ENCODE data around the gene DNAJB5. TPM values are rescaled to one million over a fixed set of nuclear protein-coding genes. Genes with fewer than 3 reads are reported as not detected.

DNAJB5 gene
- total RNA-seq, 1 donor, result 1.2 TPM

GRCh38 chr9:35042891-35043545 lies 53.5 kb downstream of the DNAJB5 start:
- H3K27me3 ChIP-seq (ENCODE audit: insufficient read depth, low read length), result no peaks in the 10 kb centered on the region

GRCh38 chr9:35044071-35044470 lies 54.5 kb downstream of the DNAJB5 start:
- Histone ChIP-seq H3K27me3 (ENCODE audit: insufficient read depth, low read length) (no peaks in the 10 kb centered on the region), H3K4me3 (ENCODE audit: low read length) (no peak overlapping the region), H3K9me3 (ENCODE audit: low read depth, low read length) (no peaks in the 10 kb centered on the region), H3K4me1 (ENCODE audit: insufficient read depth, low read length) (no peaks in the 10 kb centered on the region)

More at GRCh38 chr9:35042891-35043545, 53.5 kb downstream of the DNAJB5 start:
- Histone ChIP-seq H3K9me3 (ENCODE audit: low read depth, low read length) (no peaks in the 10 kb centered on the region), H3K4me3 (ENCODE audit: low read length) (no peak overlapping the region), H3K4me1 (ENCODE audit: insufficient read depth, low read length) (no peaks in the 10 kb centered on the region)

Other genes starting within 250 kb of the DNAJB5 start
- not detected for gene PHF24, start 31.5 kb upstream of the DNAJB5 start, total RNA-seq
- 166 TPM for gene VCP, start 82.9 kb downstream of the DNAJB5 start, total RNA-seq
- gene FANCG, start 90.2 kb downstream of the DNAJB5 start, total RNA-seq, result 6.9 TPM
- gene PIGO, start 106.8 kb downstream of the DNAJB5 start, total RNA-seq, result 8.7 TPM
- 23.4 TPM for gene STOML2, start 113.4 kb downstream of the DNAJB5 start, total RNA-seq
- gene ATOSB, start 126.1 kb downstream of the DNAJB5 start, total RNA-seq, result 15.2 TPM
- 0.31 TPM for gene UNC13B, start 172.3 kb downstream of the DNAJB5 start, total RNA-seq

Measured in mononuclear cell (primary cell).